NCI-H187 (cell line): ENCODE results near the gene GSTT2B.
"Not testable (repeated sequence)": the region's sequence is repeated elsewhere in the genome, so short reads cannot be mapped to it uniquely, and the experiment has no call there.

Experiments
- DNase-seq, 2 experiments: peaks; one replicate each; lab custom pipeline; 2025; lab: John Stamatoyannopoulos, UW

GSTT2B gene

GRCh38 chr22:23984430-23984829, 23.4 kb upstream of the GSTT2B start:
- DNase-seq, result no peak

GRCh38 chr22:23980567-23980966, 19.6 kb upstream of the GSTT2B start:
- not testable (repeated sequence) for DNase-seq

- DNase-seq, result not testable (repeated sequence)
These were observed 18.7 kb upstream of the GSTT2B start, which contains the start of gene GSTT2 for GRCh38 chr22:23979557-23980240. GSTT2 (plus strand) TSS chr22:23980134.

GRCh38 chr22:23977304-23977703, 16.3 kb upstream of the GSTT2B start:
- not testable (repeated sequence) for DNase-seq

GRCh38 chr22:23974836-23975352, 13.9 kb upstream of the GSTT2B start:
- DNase-seq, result not testable (repeated sequence)

- DNase-seq, result not testable (repeated sequence)
These were observed 13.3 kb upstream of the GSTT2B start, which contains the start of gene DDT for GRCh38 chr22:23974345-23974744. DDT (minus strand) TSS chr22:23974441; CDS start chr22:23974414, 27 bp downstream.

- DNase-seq, result not testable (repeated sequence)
These were observed 10.9 kb upstream of the GSTT2B start for GRCh38 chr22:23971927-23972326.

GRCh38 chr22:23970816-23971486, 10.0 kb upstream of the GSTT2B start:
- no peak for DNase-seq

GRCh38 chr22:23970201-23970641, 9.2 kb upstream of the GSTT2B start:
- no peak for DNase-seq

GRCh38 chr22:23969071-23969470, 8.1 kb upstream of the GSTT2B start:
- DNase-seq, result no peak

- DNase-seq, result not testable (repeated sequence)
These were observed 5.6 kb upstream of the GSTT2B start, which contains the start of gene DDTL for GRCh38 chr22:23966568-23966967. DDTL (plus strand) TSS chr22:23966888; CDS start chr22:23966915, 27 bp downstream.

GRCh38 chr22:23966094-23966493, 5.1 kb upstream of the GSTT2B start:
- DNase-seq, result not testable (repeated sequence)

- DNase-seq, result not testable (repeated sequence)
These were observed 4.6 kb downstream of the GSTT2B start for GRCh38 chr22:23956301-23956900.

- not testable (repeated sequence) for DNase-seq
These were observed 5.1 kb downstream of the GSTT2B start for GRCh38 chr22:23955886-23956285.

- DNase-seq, result not testable (repeated sequence)
These were observed 6.0 kb downstream of the GSTT2B start for GRCh38 chr22:23954991-23955305.

GRCh38 chr22:23954193-23954990, 6.6 kb downstream of the GSTT2B start:
- DNase-seq, result not testable (repeated sequence)

- DNase-seq, result not testable (repeated sequence)
These were observed 7.5 kb downstream of the GSTT2B start for GRCh38 chr22:23953485-23953884.

- not testable (repeated sequence) for DNase-seq
These were observed 8.1 kb downstream of the GSTT2B start for GRCh38 chr22:23952794-23953405.

GRCh38 chr22:23951383-23951782, 9.6 kb downstream of the GSTT2B start:
- not testable (repeated sequence) for DNase-seq

- not testable (repeated sequence) for DNase-seq
These were observed 11.2 kb downstream of the GSTT2B start for GRCh38 chr22:23949764-23950163.

GRCh38 chr22:23947391-23947790, 13.6 kb downstream of the GSTT2B start:
- DNase-seq, result not testable (repeated sequence)
